ENCODE data around the gene TNFAIP8L2.

DNA sequence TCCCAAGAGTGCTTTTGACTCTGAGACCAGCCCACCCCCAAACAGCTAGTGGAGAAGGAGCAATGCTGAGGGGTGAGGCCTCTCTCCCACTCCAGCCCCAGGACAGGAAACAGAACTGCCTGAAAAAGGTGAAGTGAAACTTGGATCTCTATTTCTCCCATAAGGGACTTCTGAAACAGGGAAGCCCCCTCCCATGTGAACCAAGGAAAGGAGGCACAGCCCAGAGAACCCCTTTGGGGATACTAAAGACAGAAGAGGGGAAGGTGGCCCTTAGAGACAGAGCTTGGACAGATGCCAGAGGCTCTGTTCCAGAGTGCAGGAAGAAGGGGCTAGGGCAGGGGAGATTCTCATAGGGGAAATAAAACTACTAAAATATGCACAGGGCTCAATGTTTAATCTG, 2.9 kb downstream of the TNFAIP8L2 start:
- no peak for TF ChIP-seq ZNF274 (IDR thresholded peaks at IDR 0.05; ENCODE audit: low read depth, low read length)
- no peak for TF ChIP-seq YY1 (IDR thresholded peaks at IDR 0.05; ENCODE audit: insufficient read depth, insufficient read length)

Data from NT2/D1 (cell line).